Osteoblast (primary cell): ENCODE measurements around the gene TBXAS1. TPM values are rescaled to one million over a fixed set of nuclear protein-coding genes. Genes with fewer than 3 reads are reported as not detected.
"Not testable (repeated sequence)": the region's sequence is repeated elsewhere in the genome, so short reads cannot be mapped to it uniquely, and the experiment has no call there.

Experiments
- DNase-seq: peaks from one replicate; pipeline ENCODE4 v3.0.0; 2011; ENCODE audit warnings: low spot score, mixed read lengths; ENCODE audit not compliant: insufficient read length; ENCODE audit errors: missing footprints
- H2AFZ ChIP-seq: 2 replicates; pipeline ENCODE4 v1.6.0; 2011; ENCODE audit warnings: mild to moderate bottlenecking, low read length
- H3K27ac ChIP-seq: 2 replicates; pipeline ENCODE4 v1.5.1; 2011; ENCODE audit warnings: mild to moderate bottlenecking, low read depth, low read length, moderate library complexity
- H3K27me3 ChIP-seq: 2 replicates; pipeline ENCODE4 v1.6.0; 2012; ENCODE audit warnings: mild to moderate bottlenecking, control low read depth, inconsistent platforms, low read length, moderate library complexity; ENCODE audit not compliant: insufficient read depth
- H3K36me3 ChIP-seq: 2 replicates; pipeline ENCODE4 v1.5.1; 2011; ENCODE audit warnings: mild to moderate bottlenecking, low read length, control low read depth, moderate library complexity; ENCODE audit not compliant: insufficient read depth
- H3K4me1 ChIP-seq: 2 replicates; pipeline ENCODE4 v1.5.1; 2011; ENCODE audit warnings: mild to moderate bottlenecking, low read length, control low read depth, moderate library complexity; ENCODE audit not compliant: insufficient read depth
- H3K4me2 ChIP-seq: 2 replicates; pipeline ENCODE4 v1.6.0; 2011; ENCODE audit warnings: mild to moderate bottlenecking, low read length; ENCODE audit not compliant: insufficient read depth
- H3K4me3 ChIP-seq: fragments of 200-600 bp; sonication (generic); 3 replicates; pipeline ENCODE4 v1.5.1; 2012; ENCODE audit warnings: mild to moderate bottlenecking, low read length, inconsistent platforms; ENCODE audit not compliant: insufficient read depth
- H3K79me2 ChIP-seq: 2 replicates; pipeline ENCODE4 v1.6.0; 2012; ENCODE audit warnings: mild to moderate bottlenecking, low read length, control low read depth, inconsistent platforms; ENCODE audit not compliant: insufficient read depth
- H3K9me3 ChIP-seq: 2 replicates; pipeline ENCODE4 v1.5.1; 2011; ENCODE audit warnings: low read depth, low read length, control low read depth
- H4K20me1 ChIP-seq: 2 replicates; pipeline ENCODE4 v1.6.0; 2012; ENCODE audit warnings: mild to moderate bottlenecking, low read length, control low read depth; ENCODE audit not compliant: insufficient read depth
- total RNA-seq: library from RNA; depleted of rRNA; stranded (reverse); fragments of >200 nt; gene quantifications from 2 replicates; pipeline ENCODE4 v1.2.3, GENCODE V29; 2012
- TF ChIP-seq, protein P1 (sequence below): IDR thresholded peaks from 2 replicates; pipeline ENCODE4 v1.5.1; 2011; ENCODE audit warnings: mild to moderate bottlenecking, low read depth, low read length, moderate library complexity; ENCODE audit errors: extremely low read depth

Gene TBXAS1
- total RNA-seq, 1 donor: 0.72 TPM

DNA sequence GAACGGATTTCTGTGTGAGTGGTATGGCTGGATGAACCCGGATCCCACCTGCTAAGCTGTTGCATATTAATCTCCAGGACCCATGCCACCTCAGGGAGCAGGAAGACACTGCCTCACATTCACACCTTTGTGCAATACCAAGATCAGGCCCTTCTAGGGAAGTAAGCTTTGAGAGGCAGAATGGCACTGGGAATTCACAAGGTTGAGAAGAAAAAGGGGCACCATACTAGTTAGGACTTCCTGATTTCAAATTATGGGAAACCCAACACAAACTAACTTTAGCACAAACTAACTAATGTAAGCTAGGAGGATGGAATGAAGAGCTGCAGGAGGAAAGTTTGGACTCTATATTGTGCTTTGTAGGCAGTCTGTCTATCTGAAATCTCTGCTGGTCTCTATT, 71.3 kb downstream of the TBXAS1 start:
- Histone ChIP-seq H4K20me1 (no peaks in the 10 kb centered on the region), H3K27me3 (no peaks in the 10 kb centered on the region), H3K36me3 (no peaks in the 10 kb centered on the region), H3K27ac (no peak overlapping the region), H3K4me3 (no peak overlapping the region), H3K9me3 (no peaks in the 10 kb centered on the region), H3K4me1 (no peaks in the 10 kb centered on the region), H3K79me2 (no peaks in the 10 kb centered on the region), H2AFZ (no peak overlapping the region), H3K4me2 (no peak overlapping the region)
- TF ChIP-seq, protein P1, sequence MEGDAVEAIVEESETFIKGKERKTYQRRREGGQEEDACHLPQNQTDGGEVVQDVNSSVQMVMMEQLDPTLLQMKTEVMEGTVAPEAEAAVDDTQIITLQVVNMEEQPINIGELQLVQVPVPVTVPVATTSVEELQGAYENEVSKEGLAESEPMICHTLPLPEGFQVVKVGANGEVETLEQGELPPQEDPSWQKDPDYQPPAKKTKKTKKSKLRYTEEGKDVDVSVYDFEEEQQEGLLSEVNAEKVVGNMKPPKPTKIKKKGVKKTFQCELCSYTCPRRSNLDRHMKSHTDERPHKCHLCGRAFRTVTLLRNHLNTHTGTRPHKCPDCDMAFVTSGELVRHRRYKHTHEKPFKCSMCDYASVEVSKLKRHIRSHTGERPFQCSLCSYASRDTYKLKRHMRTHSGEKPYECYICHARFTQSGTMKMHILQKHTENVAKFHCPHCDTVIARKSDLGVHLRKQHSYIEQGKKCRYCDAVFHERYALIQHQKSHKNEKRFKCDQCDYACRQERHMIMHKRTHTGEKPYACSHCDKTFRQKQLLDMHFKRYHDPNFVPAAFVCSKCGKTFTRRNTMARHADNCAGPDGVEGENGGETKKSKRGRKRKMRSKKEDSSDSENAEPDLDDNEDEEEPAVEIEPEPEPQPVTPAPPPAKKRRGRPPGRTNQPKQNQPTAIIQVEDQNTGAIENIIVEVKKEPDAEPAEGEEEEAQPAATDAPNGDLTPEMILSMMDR: no peak
- DNase-seq: no peak

- no peak for DNase-seq
Measured at GRCh38 chr7:139901056-139901795, 72.2 kb downstream of the TBXAS1 start.

DNA sequence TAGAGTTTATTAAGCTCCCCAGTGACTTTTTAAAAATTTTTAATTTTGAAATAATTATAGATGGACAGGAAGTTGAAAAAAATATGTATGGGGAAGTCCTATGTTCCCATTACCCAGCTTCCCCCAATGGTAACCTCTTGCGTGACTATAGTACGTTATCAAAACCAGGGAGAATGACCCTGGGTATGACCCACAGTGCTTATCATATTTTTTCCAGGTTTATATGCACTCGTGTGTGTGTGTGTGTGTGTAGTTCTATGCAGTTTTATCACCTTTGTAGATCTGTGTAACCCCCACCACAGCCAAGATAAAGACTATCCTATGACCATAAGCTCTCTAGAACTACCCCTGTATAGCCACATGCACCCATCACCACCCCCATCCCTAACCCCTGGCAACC, 72.8 kb downstream of the TBXAS1 start:
- Histone ChIP-seq H3K4me3 (no peak overlapping the region), H2AFZ (no peak overlapping the region), H3K4me1 (no peaks in the 10 kb centered on the region), H3K9me3 (no peaks in the 10 kb centered on the region), H3K79me2 (no peaks in the 10 kb centered on the region), H3K4me2 (no peak overlapping the region), H3K36me3 (no peaks in the 10 kb centered on the region), H3K27me3 (no peaks in the 10 kb centered on the region), H4K20me1 (no peaks in the 10 kb centered on the region), H3K27ac (no peak overlapping the region)
- TF ChIP-seq, protein P1: no peak
- DNase-seq: no peak

More at GRCh38 chr7:139901056-139901795, 72.2 kb downstream of the TBXAS1 start:
- H3K4me2 ChIP-seq: no peak overlapping the region
- TF ChIP-seq, protein P1: no peak
- no peaks in the 10 kb centered on the region for H3K36me3 ChIP-seq
- H4K20me1 ChIP-seq: no peaks in the 10 kb centered on the region
- no peaks in the 10 kb centered on the region for H3K4me1 ChIP-seq
- no peaks in the 10 kb centered on the region for H3K79me2 ChIP-seq
- H3K27ac ChIP-seq: no peak overlapping the region
- H3K4me3 ChIP-seq: no peak overlapping the region
- H3K9me3 ChIP-seq: no peaks in the 10 kb centered on the region
- no peak overlapping the region for H2AFZ ChIP-seq
- H3K27me3 ChIP-seq: no peaks in the 10 kb centered on the region

GRCh38 chr7:139902436-139903102, 73.5 kb downstream of the TBXAS1 start:
- Histone ChIP-seq H3K4me1 (no peaks in the 10 kb centered on the region), H3K27ac (no peak overlapping the region), H4K20me1 (no peaks in the 10 kb centered on the region), H3K27me3 (no peaks in the 10 kb centered on the region), H3K4me2 (no peak overlapping the region), H3K9me3 (no peaks in the 10 kb centered on the region), H3K4me3 (no peak overlapping the region), H3K79me2 (no peaks in the 10 kb centered on the region), H2AFZ (no peak overlapping the region), H3K36me3 (no peaks in the 10 kb centered on the region)
- TF ChIP-seq, protein P1: no peak
- DNase-seq: no peak

DNA sequence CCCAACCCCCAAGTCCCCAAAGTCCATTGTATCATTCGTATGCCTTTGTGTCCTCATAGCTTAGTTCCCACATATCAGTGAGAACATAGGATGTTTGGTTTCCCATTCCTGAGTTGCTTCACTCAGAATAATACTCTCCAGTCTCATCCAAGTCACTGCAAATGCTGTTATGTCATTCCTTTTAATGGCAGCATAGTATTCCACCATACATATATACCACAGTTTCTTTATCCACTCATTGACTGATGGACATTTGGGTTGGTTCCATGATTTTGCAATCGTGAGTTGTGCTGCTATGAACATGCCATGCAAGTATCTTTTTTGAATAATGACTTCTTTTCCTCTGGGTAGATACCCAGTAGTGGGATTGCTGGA, 74.0 kb downstream of the TBXAS1 start:
- not testable (repeated sequence) for H3K27me3 ChIP-seq, H2AFZ ChIP-seq, DNase-seq, H3K9me3 ChIP-seq, H3K4me3 ChIP-seq, H3K4me2 ChIP-seq, H3K79me2 ChIP-seq, H3K27ac ChIP-seq, H3K4me1 ChIP-seq, H4K20me1 ChIP-seq, H3K36me3 ChIP-seq
